T-helper 17 cell (primary cell): ENCODE measurements around the gene ADGRF4. TPM values are rescaled to one million over a fixed set of nuclear protein-coding genes. Genes with fewer than 3 reads are reported as not detected.

Experiments used
- ATAC-seq: fragments of 150-1000 bp; cut with Tn5 transposase; 2 replicates; pipeline ENCODE4 v1.10.0; 2021; ENCODE audit warnings: mild to moderate bottlenecking, moderate library complexity
- DNase-seq, 3 donors: peaks; one replicate each; pipeline versions ENCODE4 v3.0.0 to v3.0.0-alpha.2; 2020 to 2021
- H3K9me3 ChIP-seq: one replicate; pipeline ENCODE4 v1.7.0; 2013; ENCODE audit warnings: low read length, mild to moderate bottlenecking; ENCODE audit not compliant: control insufficient read depth, poor library complexity, severe bottlenecking
- H3K27ac Mint-ChIP-seq: one replicate; pipeline ENCODE4 v1.8.0; 2022; ENCODE audit warnings: mild to moderate bottlenecking, moderate library complexity, mixed read lengths
- H3K27me3 Mint-ChIP-seq: one replicate; pipeline ENCODE4 v1.8.0; 2022; ENCODE audit warnings: mixed read lengths
- H3K36me3 Mint-ChIP-seq: one replicate; pipeline ENCODE4 v1.8.0; 2022; ENCODE audit warnings: low read depth, mixed read lengths
- H3K4me1 Mint-ChIP-seq: one replicate; pipeline ENCODE4 v1.8.0; 2022; ENCODE audit warnings: mild to moderate bottlenecking, mixed read lengths
- H3K4me3 Mint-ChIP-seq: one replicate; pipeline ENCODE4 v1.8.0; 2022; ENCODE audit warnings: mild to moderate bottlenecking, moderate library complexity, mixed read lengths
- total RNA-seq, 4 donors: library from RNA in 2 of 4; stranded (reverse) in 2 of 4; gene quantifications; one replicate each; pipeline ENCODE4 v1.2.3 and lab custom pipeline; 2022 to 2026

The ADGRF4 gene
- total RNA-seq, 2 donors from 2014 or later: not detected

GRCh38 chr6:47767102-47767501, 68.7 kb downstream of the ADGRF4 start:
- H3K9me3 ChIP-seq: no peaks in the 10 kb centered on the region
- Mint-ChIP-seq H3K4me3 (no peak overlapping the region), H3K27me3 (peaks cover 22% of the 10 kb centered on the region), H3K36me3 (peaks cover 4% of the 10 kb centered on the region), H3K4me1 (no peaks in the 10 kb centered on the region), H3K27ac (no peak overlapping the region)
- ATAC-seq (no peak), DNase-seq (no peak)

GRCh38 chr6:47769982-47770381, 71.6 kb downstream of the ADGRF4 start:
- no peaks in the 10 kb centered on the region for H3K9me3 ChIP-seq
- DNase-seq: no peak
- Mint-ChIP-seq H3K4me3 (no peak overlapping the region), H3K27me3 (peaks cover 17% of the 10 kb centered on the region), H3K4me1 (no peaks in the 10 kb centered on the region), H3K27ac (no peak overlapping the region), H3K36me3 (peaks cover 4% of the 10 kb centered on the region)
- ATAC-seq: no peak

Other genes starting within 250 kb of the ADGRF4 start
- 10 to 100 TPM; 34.4 to 45.3 TPM for gene CD2AP, start 220.8 kb upstream of the ADGRF4 start, total RNA-seq
- gene OPN5, start 83.5 kb downstream of the ADGRF4 start, total RNA-seq: not detected